NCI-H446 (cell line): Measurements from ENCODE around the gene CEACAM18.

Experiments used
- DNase-seq, 2 experiments: peaks; one replicate each; lab custom pipeline; 2025; lab: John Stamatoyannopoulos, UW

CEACAM18 gene

DNA sequence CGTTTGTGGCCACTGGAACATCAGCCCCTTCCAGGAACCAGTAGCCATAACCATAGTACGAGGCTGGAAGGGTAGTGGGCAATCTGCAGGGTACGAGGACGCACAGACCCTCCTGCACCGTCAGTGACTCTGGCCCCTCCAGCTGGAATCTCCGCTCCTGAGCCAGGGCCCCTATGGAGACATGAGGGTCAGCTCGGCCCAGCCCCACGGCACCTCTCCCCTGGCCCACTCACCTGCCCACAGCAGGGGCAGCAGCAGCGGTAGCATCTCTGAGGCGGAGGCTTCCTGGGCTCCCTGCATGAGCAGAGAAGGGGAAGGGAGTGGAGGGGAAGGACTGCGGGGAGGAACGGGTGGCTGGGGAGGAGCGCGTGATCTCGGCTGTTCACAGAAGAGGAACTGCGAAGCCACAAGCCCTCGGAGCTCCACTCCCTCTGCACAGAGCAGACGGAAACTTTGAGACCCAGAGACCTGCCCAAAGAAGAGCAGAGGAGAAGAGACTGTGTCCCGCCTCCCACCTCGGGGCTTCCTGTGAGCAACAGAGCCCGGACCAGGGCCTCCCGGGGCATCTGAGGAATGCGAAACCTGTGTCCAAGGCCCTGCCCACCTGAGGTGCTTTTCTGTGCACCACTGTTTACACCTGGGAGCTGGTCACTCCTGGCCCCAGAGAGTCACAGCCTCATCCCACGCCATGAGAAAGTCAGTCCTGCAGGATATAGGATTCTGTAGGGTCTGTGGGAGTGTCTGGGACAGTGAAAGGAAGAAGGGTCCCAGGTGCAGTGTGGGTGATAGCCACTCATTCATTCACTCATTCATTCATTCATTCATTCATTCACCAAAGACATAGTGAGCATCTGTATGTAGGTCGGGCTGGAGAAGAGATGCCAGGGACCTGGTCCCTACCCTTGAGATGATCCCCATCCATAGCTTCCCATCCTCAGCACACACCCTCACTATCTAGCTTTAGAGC is 53.3 kb downstream of the CEACAM18 start, which contains the start of gene SIGLEC6:
TSS of gene SIGLEC6 (minus strand) at position 322 of the 967 bp plus-strand sequence. CDS start at position 300, 22 bp downstream.
- DNase-seq = no peak

DNA sequence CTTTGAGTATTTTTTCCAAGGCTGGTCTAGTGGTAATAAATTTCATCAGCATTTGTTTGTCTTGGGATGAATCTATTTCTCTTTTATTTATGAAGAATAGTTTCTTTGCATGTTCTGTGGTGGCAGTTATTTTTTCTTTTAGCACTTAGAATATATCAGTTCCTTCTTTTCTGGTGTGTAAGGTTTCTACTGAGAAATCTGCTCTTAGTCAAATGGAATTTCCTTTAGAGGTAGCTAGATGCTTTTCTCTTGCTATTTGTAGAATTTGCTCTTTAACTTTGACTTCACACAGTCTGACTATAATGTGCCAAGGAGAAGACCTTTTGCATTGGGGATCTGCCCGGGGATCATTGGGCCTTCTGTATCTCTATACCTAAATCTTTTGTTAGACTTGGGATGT is 57.2 kb downstream of the CEACAM18 start:
- DNase-seq = no peak

DNA sequence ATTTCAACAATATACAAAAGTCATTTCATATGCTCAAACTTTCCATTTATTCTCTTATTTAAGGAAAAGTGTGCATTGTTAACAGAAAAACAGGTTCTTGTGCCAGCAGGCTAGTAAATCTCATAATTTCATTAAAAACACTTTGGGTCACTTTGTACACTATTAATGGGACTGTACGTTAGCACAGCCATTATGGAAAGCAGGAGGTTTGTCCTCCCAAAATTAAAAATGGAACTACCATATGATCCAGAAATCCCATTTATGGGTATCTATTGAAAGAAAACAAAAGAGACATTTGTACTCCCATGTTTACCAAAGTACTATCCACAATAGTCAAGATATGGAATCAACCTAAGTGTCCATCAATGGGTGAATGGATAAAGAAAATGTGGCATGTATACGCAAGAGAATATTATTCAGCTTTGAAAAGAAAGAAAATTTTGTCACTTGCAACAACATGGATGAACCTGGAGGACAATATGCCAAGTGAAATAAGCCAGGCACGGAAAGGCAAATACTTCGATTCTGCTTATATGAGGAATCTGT is 61.6 kb downstream of the CEACAM18 start:
- no peak for DNase-seq
